Hematopoietic multipotent progenitor cell (in vitro differentiated cells): ENCODE results near the gene GSTA1. TPM values are rescaled to one million over a fixed set of nuclear protein-coding genes. Genes with fewer than 3 reads are reported as not detected.
"Not testable (repeated sequence)": the region's sequence is repeated elsewhere in the genome, so short reads cannot be mapped to it uniquely, and the experiment has no call there.

Experiments
- DNase-seq, 3 donors: peaks; one replicate each; pipeline ENCODE4 v3.0.0-alpha.2; 2011 to 2015; ENCODE audit warnings: low read depth in 2 of 3, low spot score in 2 of 3
- total RNA-seq: library from RNA; depleted of rRNA; stranded (reverse); fragments of >200 nt; gene quantifications from one replicate; pipeline ENCODE4 v1.2.3, GENCODE V29; 2012

The GSTA1 gene
- total RNA-seq, 1 donor: not detected

GRCh38 chr6:52809777-52810176, 6.2 kb upstream of the GSTA1 start:
- not testable (repeated sequence) for DNase-seq

GRCh38 chr6:52808660-52809059, 5.0 kb upstream of the GSTA1 start:
- DNase-seq: no peak

- DNase-seq: no peak
Measured at GRCh38 chr6:52802806-52803205, 810 bp downstream of the GSTA1 start.

GRCh38 chr6:52801188-52801841, 2.3 kb downstream of the GSTA1 start:
- no peak for DNase-seq

- not testable (repeated sequence) for DNase-seq
Measured at GRCh38 chr6:52799272-52799671, 4.3 kb downstream of the GSTA1 start.

GRCh38 chr6:52794366-52794765, 9.2 kb downstream of the GSTA1 start:
- not testable (repeated sequence) for DNase-seq

GRCh38 chr6:52790861-52791260, 12.8 kb downstream of the GSTA1 start:
- DNase-seq: no peak

- DNase-seq: not testable (repeated sequence)
Measured at GRCh38 chr6:52789658-52790057, 14.0 kb downstream of the GSTA1 start.

GRCh38 chr6:52788478-52788877, 15.1 kb downstream of the GSTA1 start:
- peak in 1 of 3 donors; percentile 4 for DNase-seq

- no peak for DNase-seq
Measured at GRCh38 chr6:52787917-52788316, 15.7 kb downstream of the GSTA1 start.

- no peak for DNase-seq
Measured at GRCh38 chr6:52786249-52786956, 17.2 kb downstream of the GSTA1 start.

- DNase-seq: not testable (repeated sequence)
Measured at GRCh38 chr6:52782696-52783274, 20.8 kb downstream of the GSTA1 start.

GRCh38 chr6:52782209-52782608, 21.4 kb downstream of the GSTA1 start:
- DNase-seq: not testable (repeated sequence)

GRCh38 chr6:52779237-52779636, 24.4 kb downstream of the GSTA1 start:
- DNase-seq: no peak

- DNase-seq: not testable (repeated sequence)
Measured at GRCh38 chr6:52776711-52777351, 26.8 kb downstream of the GSTA1 start.

- not testable (repeated sequence) for DNase-seq
Measured at GRCh38 chr6:52769399-52769798, 34.2 kb downstream of the GSTA1 start.

- DNase-seq: not testable (repeated sequence)
Measured at GRCh38 chr6:52767658-52768057, 36.0 kb downstream of the GSTA1 start.

- not testable (repeated sequence) for DNase-seq
Measured at GRCh38 chr6:52763322-52763916, 40.2 kb downstream of the GSTA1 start, which contains the start of gene GSTA2. GSTA2 (minus strand) TSS chr6:52763475; CDS start chr6:52757947, 5,528 bp downstream.

GRCh38 chr6:52761673-52762491, 41.7 kb downstream of the GSTA1 start:
- DNase-seq: not testable (repeated sequence)
